ENCODE measurements around the gene EEF1A2.
"Not testable (repeated sequence)": the region's sequence is repeated elsewhere in the genome, so short reads cannot be mapped to it uniquely, and the experiment has no call there.

Gene EEF1A2

GRCh38 chr20:63484236-63484635 lies 14.6 kb downstream of the EEF1A2 start:
- no peak for DNase-seq

DNA sequence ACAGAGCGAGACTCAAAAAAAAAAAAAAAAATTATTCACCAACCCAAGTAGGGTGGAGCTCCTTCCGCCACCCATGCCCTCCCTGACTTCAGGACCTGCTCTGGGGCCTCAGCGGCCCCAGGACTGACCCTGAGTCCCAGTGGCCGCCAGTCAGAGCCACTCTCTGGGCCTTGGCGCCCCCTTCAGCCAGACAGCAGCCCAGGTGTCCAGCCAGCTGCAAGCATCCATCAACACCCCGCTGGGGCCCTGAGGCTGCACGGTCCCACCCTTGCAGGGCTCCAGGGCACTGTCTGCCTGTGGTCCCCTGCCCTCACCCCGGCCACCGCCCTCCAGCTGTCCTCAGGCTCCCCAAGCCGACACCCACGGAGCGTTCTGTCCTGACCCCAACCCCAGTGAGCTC lies 15.0 kb downstream of the EEF1A2 start:
- no peak for DNase-seq

DNA sequence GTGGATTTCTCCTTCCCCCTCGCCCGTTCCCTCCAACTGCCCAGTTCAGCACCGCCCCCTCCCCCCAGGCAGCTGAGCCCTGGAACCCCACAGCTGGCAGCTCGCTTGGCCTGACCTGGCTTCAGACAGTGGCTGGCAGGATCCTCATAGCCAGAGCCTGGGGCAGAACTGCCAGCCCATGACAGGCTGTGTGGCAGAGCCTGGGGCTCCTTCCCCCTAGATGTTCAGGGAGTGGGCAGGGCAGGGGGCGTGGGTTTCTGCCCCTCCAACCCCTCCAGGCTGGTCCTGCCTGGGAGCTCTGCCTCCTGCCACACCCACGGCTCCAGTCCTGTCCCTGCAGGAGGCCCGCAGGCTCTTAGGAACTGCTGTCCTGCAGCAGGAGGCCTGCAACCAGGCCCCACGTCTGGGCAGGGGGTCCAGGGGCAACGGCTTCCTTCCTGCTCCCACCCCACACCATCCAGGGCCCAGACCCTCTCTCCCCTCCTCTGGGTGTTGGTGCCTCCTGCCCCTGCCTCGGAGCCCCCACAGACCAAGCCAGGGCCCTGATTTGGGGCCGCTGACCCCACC lies 16.8 kb downstream of the EEF1A2 start:
- DNase-seq = no peak

- no peak for DNase-seq
Observed at GRCh38 chr20:63481503-63481902, 17.4 kb downstream of the EEF1A2 start.

GRCh38 chr20:63479695-63480419 lies 19.0 kb downstream of the EEF1A2 start:
- not testable (repeated sequence) for DNase-seq

DNA sequence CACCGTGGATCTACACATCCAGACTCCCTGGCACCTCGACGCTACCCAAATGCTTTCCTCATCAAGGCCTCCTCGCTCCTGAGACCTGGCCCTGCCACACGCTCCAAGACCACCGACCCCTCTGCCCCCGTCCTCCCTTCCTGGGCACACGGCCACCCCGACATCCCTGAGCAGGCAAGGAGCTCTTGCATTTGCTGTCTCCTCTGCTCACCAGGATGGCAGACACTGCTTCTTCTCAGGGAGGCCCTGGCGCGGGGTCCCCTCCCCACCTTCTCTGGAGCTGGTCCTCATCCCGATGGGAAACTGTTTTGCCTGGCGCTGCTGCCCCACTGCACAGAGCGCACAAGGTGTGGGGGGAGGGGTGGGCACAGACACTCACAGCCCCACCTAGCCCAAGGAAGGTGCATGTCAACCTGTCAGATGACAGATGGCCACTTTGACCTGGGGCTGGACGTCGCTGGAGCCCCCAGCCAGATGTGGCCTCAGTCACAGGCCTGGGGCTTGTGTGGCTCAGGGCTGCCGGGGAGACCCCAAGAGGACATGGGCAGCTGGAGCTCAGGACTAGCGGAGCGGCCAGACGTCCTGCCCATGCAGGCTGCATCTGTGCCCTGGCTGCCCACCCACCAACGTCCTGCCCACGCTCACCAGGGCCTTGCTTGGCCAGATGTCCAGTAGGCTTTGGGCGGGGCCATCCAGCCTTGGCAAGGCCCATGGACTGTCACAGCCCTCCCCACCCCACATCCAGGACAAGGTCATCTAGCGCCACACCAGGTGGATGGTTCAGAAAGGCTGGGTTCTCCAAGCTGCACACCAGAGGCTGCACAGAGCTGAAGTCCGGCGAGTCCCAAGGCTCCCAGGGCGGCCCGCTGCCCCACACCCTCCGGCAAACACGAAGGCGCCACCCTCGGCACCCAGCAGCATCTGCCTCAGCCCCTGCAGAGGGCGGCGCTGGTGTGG lies 20.3 kb downstream of the EEF1A2 start:
- no peak for DNase-seq

DNA sequence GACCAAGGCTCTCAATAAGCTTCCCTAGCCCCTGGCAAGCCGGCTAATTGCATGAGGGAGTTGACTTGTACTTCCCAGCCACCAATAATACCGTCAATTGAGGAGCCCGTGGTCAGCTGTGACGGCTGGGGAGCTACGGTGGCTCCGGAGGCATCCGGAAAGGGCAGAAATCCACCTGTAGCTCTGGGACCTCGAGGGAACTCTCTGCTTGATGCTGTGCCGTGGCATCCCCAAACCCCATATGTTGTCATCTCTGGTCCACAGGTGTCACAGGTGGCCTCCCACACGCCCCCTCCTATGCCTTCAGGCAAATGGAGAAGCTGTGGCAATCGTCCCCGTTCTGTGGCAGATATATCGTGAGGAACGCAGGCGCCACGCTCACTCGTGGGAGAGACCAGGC lies 20.9 kb downstream of the EEF1A2 start:
- DNase-seq = no peak

DNA sequence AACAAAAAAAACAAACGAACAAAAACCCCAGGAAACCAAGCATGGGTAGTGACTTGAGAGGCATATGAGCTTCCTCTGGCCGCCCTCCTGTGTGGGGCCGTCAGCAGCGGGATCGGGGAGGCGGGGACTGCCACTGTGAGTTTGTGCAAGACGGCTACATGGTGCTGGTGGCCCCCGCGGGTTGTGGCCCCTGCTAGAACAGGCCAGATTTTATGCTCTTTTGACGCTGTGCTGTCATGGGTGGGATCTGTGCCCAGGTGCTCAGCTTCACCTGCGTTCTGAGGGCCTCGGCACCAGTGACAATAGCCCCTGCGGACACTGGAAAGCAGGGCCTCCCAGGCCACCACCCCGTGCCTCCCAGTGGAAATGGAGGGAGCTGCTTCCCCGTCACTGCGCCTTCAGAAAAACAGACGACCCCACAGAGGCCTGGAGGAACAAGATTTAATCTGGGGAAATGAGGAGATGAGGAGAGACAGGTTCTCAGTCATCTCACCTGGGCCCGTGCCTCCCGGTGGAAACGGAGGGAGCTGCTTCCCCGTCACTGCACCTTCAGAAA lies 21.7 kb downstream of the EEF1A2 start:
- no peak for DNase-seq

DNA sequence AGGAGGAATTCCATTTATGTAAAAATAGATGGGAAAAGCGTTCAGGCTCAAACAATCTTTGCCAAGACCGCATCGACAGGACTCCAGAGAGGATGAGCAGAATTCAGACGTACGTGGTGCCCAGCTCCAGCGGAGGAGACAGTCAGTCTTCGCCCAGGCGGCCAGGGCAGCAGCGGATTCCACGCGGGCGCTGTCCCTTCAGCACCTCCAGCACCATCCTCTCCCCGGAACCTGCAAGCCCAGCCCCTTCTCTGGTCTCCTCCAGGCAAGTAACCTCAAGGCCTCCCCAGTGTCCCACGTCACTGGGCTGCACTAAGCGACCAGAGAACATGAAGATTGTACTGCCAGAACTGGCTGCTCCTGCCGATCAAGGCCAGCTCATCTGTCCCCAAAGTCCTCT lies 23.7 kb downstream of the EEF1A2 start:
- DNase-seq = no peak

DNA sequence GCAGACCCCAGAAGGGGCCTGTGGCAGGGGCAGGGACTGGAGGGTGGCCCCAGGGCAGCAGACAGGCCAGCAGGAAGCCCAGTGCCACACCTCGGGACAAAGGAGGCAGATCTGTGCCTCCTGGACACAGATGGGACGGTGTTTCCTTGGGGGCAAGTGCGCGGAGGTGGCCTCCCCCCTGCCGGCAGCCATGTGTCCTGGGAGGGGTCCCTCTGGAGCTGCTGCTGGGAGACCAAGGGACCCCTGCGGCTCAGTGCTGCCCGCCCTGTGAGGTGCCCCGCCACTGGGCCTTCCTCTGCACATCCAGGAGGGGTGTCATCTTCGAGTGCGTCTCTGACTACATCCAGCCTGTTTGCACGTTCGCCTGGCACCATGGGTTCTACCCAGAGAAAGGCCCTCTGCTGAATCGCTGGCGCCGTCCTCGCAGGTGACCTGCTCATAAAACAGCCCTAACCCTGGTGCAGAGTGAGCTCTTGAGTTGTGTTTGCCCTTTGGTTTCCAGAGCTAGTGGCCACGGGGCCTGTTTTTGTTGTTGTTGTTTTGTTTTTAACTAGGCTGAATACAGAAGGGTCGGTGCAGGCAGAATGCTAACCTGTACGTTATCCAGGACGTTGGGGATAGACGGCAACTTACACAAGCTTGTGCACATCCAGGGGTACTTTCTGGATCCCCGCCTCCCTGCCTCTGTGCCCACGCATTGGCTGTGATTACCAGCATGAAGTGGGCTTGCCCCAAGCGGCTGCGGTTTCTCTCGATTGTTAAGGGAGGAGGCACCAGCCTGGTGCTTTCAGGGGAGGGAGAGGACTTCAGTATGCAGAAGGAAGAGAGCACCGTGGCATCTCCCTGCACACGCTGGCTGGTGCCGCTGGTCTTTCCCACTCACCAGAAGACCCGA lies 25.1 kb downstream of the EEF1A2 start:
- no peak for DNase-seq

- DNase-seq = no peak
Observed at GRCh38 chr20:63472862-63473390, 26.0 kb downstream of the EEF1A2 start.

DNA sequence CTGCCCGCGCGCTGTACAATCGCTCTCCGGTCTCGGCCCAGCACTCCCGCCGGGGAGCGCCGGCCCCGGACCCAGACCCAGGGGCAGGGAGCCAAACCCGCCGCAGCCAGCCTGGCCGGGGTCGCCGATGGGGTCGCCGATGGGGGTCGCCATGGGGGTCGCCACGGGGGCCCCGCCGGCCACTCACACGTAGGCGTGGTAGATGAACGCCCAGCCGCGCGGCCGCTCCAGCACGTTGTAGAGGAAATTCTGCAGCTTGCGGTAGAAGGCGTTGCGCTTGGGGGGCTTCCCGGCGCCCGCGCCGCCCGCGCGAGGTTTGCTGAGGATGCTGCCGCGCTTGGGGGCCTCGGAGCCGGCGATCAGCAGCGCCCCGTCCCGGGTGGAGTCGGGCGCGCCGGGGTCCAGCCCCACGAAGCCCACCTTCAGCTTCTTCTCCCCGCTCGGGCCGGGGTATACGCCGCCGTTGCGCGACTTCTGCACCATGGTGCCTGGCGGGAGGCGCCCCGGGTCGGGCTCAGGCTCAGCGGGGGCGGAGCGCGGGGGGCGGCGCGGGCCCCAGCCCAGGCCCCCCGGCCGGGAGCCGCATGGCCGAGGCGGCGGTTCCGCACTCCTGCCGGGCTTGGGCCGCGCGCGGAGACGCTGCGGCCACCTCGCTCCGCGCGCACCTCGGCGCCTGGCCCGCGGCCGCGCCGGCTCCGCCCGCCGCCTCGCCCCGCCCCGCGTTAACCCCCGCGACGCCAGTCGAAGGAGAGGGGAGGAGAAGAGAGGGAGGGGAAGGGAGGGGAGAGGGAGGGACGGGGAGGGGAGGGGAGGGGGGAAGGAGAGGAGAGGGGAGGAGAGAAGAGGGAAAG lies 26.7 kb downstream of the EEF1A2 start, which contains the start of gene KCNQ2:
Gene KCNQ2 (minus strand): TSS at position 675 of the 851 bp plus-strand sequence. CDS start 192 bp downstream, at position 483.
- DNase-seq = no peak

DNA sequence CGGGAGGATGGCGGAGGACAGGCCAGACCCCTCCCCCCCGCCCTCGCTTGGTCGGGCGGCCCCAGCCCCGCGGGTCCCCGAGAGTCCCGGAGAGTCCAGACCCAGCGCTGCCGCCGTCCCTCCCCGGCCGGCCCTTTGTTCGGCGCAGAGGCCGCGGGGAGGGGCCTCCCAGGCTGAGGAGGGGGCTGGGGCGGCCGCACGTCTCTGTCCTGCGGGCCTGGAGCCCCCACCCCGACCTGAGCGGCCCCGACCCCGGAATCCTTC lies 27.2 kb downstream of the EEF1A2 start:
- no peak for DNase-seq

DNA sequence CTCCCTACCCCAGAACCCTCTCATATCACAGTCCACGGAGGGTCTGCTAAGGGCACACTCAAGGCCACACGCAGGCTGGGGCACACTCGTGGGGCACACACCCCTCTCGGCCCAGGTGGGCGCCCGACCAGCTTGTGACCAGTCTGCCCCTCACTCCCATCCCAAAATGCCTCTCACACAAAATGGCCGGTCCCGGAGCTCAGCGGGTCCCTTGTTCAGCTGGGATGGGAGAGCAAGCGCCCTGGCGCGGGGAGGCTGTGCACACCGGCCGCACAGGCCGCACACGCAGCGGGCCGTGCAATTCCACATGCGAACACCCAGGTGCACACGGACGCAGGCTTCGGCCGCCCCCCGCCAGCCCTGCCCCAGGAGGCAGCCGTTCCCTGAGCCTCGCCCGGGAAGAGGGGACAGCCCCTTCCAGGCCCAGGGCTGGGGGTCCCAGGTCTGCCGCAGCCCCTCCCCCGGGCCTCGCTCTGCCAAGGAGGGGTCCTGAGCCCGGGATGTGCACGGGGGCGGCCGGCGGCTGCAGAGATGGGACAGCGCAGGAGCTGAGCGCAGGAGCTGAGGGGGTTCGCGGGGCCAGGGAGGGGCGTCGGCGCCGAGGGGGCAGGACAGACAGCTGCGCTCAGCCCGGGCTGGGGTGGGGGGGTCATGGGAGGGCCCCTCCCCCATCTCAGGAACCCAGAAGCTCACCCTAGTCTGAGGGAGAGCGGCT lies 27.7 kb downstream of the EEF1A2 start:
- DNase-seq = no peak

DNA sequence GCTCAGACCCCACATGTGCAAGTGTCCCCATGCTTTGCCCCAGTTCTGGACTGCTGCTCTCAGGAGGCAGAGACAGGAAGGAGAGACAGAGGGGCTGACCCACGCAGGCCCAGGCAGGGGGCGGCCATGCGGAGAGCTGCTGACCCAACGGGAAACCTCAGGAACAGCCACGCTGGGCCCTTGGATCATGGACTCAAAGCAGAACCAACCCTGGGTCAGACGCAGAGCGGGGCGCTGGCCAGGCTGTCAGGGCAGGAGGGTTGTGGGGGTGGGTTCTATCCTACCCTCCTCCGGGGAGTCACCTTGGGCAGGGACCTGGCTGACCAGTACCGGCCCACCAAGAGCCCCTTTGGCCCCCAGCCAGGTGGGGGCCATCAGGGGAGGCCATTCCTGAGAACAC lies 28.5 kb downstream of the EEF1A2 start:
- DNase-seq = no peak

DNA sequence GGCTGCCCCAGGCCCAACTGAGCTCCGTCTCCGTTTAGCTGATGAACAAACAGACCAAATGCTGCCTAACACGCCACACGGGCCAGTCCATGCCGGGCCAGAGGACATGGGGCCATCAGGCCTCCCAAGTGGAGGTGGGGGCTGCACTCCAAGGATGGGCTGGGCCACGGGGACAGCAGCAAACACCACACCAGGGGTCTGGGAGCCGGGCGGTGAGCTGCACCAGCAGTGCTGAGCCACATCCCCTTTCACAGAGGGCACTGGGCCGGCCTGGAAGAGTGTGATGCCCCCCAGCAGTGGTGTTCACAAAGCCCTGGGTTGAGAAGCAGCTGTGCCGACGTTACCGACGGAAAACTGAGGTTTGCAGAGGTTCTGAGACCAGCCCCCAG lies 29.2 kb downstream of the EEF1A2 start:
- DNase-seq = no peak

DNA sequence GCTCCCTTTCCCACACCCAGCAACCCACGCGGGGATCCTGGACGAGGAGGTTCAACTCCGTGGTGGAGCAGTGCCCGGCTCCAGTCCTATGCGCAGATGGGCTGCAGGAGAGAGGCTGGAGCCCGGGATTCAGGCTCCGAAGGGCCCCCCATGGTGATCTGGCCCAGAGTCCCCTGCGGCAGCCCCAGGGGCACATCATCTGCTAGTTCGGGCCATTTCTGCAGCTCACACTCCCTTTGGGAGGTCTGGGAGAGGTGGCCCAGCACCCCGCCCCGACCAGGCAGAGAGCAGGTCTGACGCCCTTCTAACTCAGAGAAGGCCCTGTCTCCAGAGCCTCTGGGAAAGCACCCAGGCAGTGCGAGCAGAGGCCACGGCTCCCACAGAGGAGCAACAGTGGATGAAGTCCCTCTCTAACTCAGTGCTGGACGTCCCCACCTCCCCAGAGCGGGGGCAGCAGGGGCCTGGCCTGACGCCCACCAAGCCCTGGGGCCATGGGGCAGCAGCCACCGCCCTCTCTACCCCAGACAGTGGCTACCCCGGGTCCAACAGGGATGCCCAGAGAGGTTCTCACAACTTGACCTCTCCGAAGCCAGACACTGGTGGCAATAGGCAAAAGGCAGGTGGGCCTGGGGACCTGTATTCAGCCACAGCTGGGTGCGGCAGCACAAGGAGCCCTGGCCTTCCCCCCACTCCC lies 29.7 kb downstream of the EEF1A2 start:
- DNase-seq = no peak

DNA sequence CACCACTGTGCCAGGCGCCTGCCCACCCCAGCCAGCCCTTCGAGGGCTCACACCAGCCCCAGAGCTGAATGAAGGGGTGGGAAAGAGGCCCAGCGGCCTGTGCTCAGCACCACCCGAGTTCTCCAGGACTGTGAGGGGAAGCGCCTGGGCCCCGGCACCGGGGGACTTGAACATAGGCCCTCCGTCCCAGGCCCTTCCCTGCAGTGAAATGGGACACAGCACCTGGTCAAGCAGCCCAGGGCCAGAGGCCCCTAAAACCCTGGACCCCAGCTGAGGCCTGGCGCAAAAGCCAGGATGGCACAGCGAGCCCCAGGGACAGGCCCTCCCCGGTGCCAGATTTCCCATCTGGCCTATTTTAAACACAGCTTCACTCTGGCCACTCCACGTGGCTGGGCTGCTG lies 30.5 kb downstream of the EEF1A2 start:
- no peak for DNase-seq

DNA sequence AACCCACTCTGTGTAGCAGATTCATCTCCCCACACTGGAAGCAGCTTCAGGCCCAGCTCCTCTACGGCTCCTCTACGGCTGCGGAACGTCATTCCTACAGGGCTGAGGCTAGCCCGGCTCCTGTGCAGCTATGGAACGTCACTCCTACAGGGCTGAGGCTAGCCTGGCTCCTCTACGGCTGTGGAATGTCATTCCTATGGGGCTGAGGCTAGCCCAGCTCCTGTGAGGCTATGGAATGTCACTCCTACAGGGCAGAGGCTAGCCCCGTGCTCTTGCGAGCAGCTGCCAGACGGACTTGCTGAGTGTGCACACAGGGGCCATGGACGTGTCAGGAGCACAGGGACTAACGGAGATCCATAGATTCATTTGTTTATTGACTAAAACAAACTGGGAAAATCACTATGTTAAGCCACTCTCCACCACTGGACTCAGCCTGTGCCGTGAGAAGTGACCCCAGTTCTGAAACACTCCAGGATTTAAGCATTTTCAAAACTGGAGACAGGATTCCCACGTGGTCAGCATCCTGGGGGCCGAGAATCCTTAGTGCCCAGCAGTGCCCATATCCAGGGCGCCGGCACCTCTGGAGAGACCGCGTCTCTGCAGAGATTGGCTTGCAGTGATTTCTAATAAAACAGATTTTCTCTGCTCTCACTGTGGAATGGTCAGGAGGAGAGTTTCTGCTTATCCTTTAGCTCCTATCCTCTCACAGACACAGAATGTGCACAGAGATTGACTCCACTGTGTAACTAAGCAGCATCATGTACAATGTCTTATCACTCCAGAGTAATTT lies 31.4 kb downstream of the EEF1A2 start:
- no peak for DNase-seq

Measured in NCI-H1694 (cell line).